OCI-LY7 (cell line): ENCODE measurements around the gene KNSTRN. TPM values are rescaled to one million over a fixed set of nuclear protein-coding genes. Genes with fewer than 3 reads are reported as not detected.

Experiments
- BruUV-seq: library from RNA; stranded (reverse); fragments of 400-500 nt; replicated peaks from 2 replicates; lab custom pipeline; 2021; lab: Mats Ljungman, UMichigan
- CTCF ChIA-PET: fragments of 300-600 bp; sonication (Branson Sonifier 250); formaldehyde crosslinking; loops from one replicate; lab custom pipeline; 2022; ENCODE audit warnings: antibody characterized with exemption; ENCODE audit not compliant: unreplicated experiment; lab: Charles Lee
- POLR2A ChIA-PET: fragments of 300-600 bp; sonication (Branson Sonifier 250); formaldehyde crosslinking; loops from one replicate; lab custom pipeline; 2022; ENCODE audit warnings: antibody characterized with exemption; lab: Charles Lee
- DNase-seq: peaks from one replicate; pipeline ENCODE4 v3.0.0-alpha.2; 2015; ENCODE audit warnings: low spot score
- H2AFZ ChIP-seq: fragments of 200-600 bp; sonication (generic), shearing (Covaris generic); 2 replicates; pipeline ENCODE4 v1.6.1; 2014; ENCODE audit warnings: mild to moderate bottlenecking, antibody characterized with exemption, low read length, moderate library complexity
- H3K27ac ChIP-seq: fragments of 200-600 bp; sonication (generic); 2 replicates; pipeline ENCODE4 v1.5.1; 2014; ENCODE audit warnings: mixed run types, low read depth, mild to moderate bottlenecking, moderate library complexity, low read length, inconsistent platforms; ENCODE audit not compliant: poor library complexity, severe bottlenecking
- H3K36me3 ChIP-seq: fragments of 200-600 bp; sonication (generic); 2 replicates; pipeline ENCODE4 v1.6.1; 2014; ENCODE audit warnings: mild to moderate bottlenecking, antibody characterized with exemption, low read length, moderate library complexity, mixed read lengths; ENCODE audit not compliant: insufficient read depth
- H3K4me1 ChIP-seq: fragments of 200-600 bp; sonication (generic); 2 replicates; pipeline ENCODE4 v1.5.1; 2014; ENCODE audit warnings: mild to moderate bottlenecking, low read length; ENCODE audit not compliant: insufficient read depth, poor library complexity, severe bottlenecking
- H3K4me2 ChIP-seq: fragments of 200-600 bp; sonication (generic); 2 replicates; pipeline ENCODE4 v1.6.1; 2014; ENCODE audit warnings: mild to moderate bottlenecking, low read length
- H3K4me3 ChIP-seq: fragments of 200-600 bp; sonication (generic); 2 replicates; pipeline ENCODE4 v1.5.1; 2014; ENCODE audit warnings: mild to moderate bottlenecking, low read depth, low read length; ENCODE audit not compliant: poor library complexity, severe bottlenecking
- H3K79me2 ChIP-seq: fragments of 200-600 bp; sonication (generic); 2 replicates; pipeline ENCODE4 v1.6.1; 2016; ENCODE audit warnings: low read depth, mild to moderate bottlenecking, low read length, moderate library complexity, mixed read lengths; ENCODE audit not compliant: insufficient read depth
- H3K9me2 ChIP-seq: fragments of 200-600 bp; sonication (generic); 2 replicates; pipeline ENCODE4 v1.6.1; 2016; ENCODE audit warnings: mild to moderate bottlenecking, low read length, mixed read lengths; ENCODE audit not compliant: insufficient read depth
- H3K9me3 ChIP-seq: fragments of 200-600 bp; sonication (generic); 2 replicates; pipeline ENCODE4 v1.6.1; 2014; ENCODE audit warnings: mild to moderate bottlenecking, mixed run types, low read length, mixed read lengths
- H4K20me1 ChIP-seq: fragments of 200-600 bp; sonication (generic); 2 replicates; pipeline ENCODE4 v1.6.1; 2014; ENCODE audit warnings: mild to moderate bottlenecking, antibody characterized with exemption, low read length, moderate library complexity, mixed read lengths; ENCODE audit not compliant: insufficient read depth
- CTCF ChIP-seq: fragments of 200-600 bp; sonication (generic); conservative IDR thresholded peaks from 2 replicates; pipeline ENCODE4 v1.5.1; 2014; ENCODE audit warnings: mild to moderate bottlenecking, antibody characterized with exemption, low read length, moderate library complexity, mixed read lengths
- EZH2phosphoT487 ChIP-seq: fragments of 200-600 bp; sonication (generic); IDR thresholded peaks from 2 replicates; pipeline ENCODE4 v1.6.1; 2018; ENCODE audit warnings: low read depth, borderline replicate concordance, mild to moderate bottlenecking, mixed run types, antibody characterized with exemption, low read length, moderate library complexity, mixed read lengths
- intact Hi-C: fragments of 100-400 bp; cut with micrococcal nuclease; formaldehyde crosslinking; loops from one replicate; pipeline ENCODE4 v1.10.0; 2022; ENCODE audit not compliant: unreplicated experiment
- total RNA-seq, 2 experiments: library from RNA; depleted of rRNA in 1 of 2; stranded (reverse); fragments of >200 nt in 1 of 2; shearing (Covaris generic) in 1 of 2; gene quantifications; 2 replicates each; pipeline ENCODE4 v1.2.3, GENCODE V29; 2014 to 2022

The KNSTRN gene
- total RNA-seq, 2 experiments from 2014 or later: 89.6 to 106 TPM

GRCh38 chr15:40421246-40422157, 39.0 kb downstream of the KNSTRN start:
- ChIA-PET CTCF (no interaction called here), POLR2A (no interaction called here)
- intact Hi-C loops: loop anchor here (1.0 kb wide), 3 partner anchors 53 to 98 kb away; partner anchors contain the start of gene INAFM2
- Histone ChIP-seq H3K36me3 (no peaks in the 10 kb centered on the region), H3K27ac (no peak overlapping the region), H3K9me3 (no peaks in the 10 kb centered on the region), H3K4me1 (no peaks in the 10 kb centered on the region), H3K9me2 (no peaks in the 10 kb centered on the region), H3K79me2 (no peaks in the 10 kb centered on the region), H4K20me1 (no peaks in the 10 kb centered on the region), H3K4me3 (no peak overlapping the region), H3K4me2 (no peak overlapping the region), H2AFZ (no peak overlapping the region)
- peak; percentile 58 for DNase-seq
- TF ChIP-seq EZH2phosphoT487: no peak
- TF ChIP-seq CTCF: peak; percentile 80
- no TSS peak for BruUV-seq

- no peak for DNase-seq
- Histone ChIP-seq H2AFZ (no peak overlapping the region), H3K9me3 (no peaks in the 10 kb centered on the region), H3K36me3 (no peaks in the 10 kb centered on the region), H4K20me1 (no peaks in the 10 kb centered on the region), H3K4me2 (no peak overlapping the region), H3K4me3 (no peak overlapping the region), H3K9me2 (no peaks in the 10 kb centered on the region), H3K4me1 (no peaks in the 10 kb centered on the region), H3K27ac (no peak overlapping the region), H3K79me2 (no peaks in the 10 kb centered on the region)
- no peak for TF ChIP-seq EZH2phosphoT487
- TF ChIP-seq CTCF: no peak
- BruUV-seq: no TSS peak
- ChIA-PET POLR2A (no interaction called here), CTCF (no interaction called here)
- intact Hi-C loops: no loop called here
These were observed 42.1 kb downstream of the KNSTRN start for GRCh38 chr15:40424483-40425115.
